CD4-positive, alpha-beta T cell treated with Interleukin-10 for 1 hour (primary cell): ENCODE measurements around the gene TCF4.
A peak's percentile ranks its signal among the peaks of the same experiment; 100 is the strongest.

ENCODE experiments used
- DNase-seq: peaks from one replicate; pipeline ENCODE4 v3.0.0-alpha.2; 2020

TCF4 gene

GRCh38 chr18:55430026-55430425 lies 158.0 kb downstream of the TCF4 start:
- no peak for DNase-seq

- DNase-seq: no peak
Observed at GRCh38 chr18:55427951-55428350, 160.0 kb downstream of the TCF4 start.

- no peak for DNase-seq
Observed at GRCh38 chr18:55425698-55426097, 162.3 kb downstream of the TCF4 start.

- no peak for DNase-seq
Observed at GRCh38 chr18:55422456-55423180, 165.4 kb downstream of the TCF4 start.

GRCh38 chr18:55421615-55422419 lies 166.2 kb downstream of the TCF4 start:
- no peak for DNase-seq

- DNase-seq: no peak
Observed at GRCh38 chr18:55421308-55421614, 166.7 kb downstream of the TCF4 start.

- no peak for DNase-seq
Observed at GRCh38 chr18:55420665-55421307, 167.2 kb downstream of the TCF4 start.

GRCh38 chr18:55419947-55420664 lies 167.9 kb downstream of the TCF4 start:
- no peak for DNase-seq

GRCh38 chr18:55419132-55419946 lies 168.7 kb downstream of the TCF4 start:
- no peak for DNase-seq

GRCh38 chr18:55418439-55418838 lies 169.6 kb downstream of the TCF4 start:
- DNase-seq: no peak

- DNase-seq: no peak
Observed at GRCh38 chr18:55416791-55417190, 171.2 kb downstream of the TCF4 start.

- peak; percentile 64 for DNase-seq
Observed at GRCh38 chr18:55415258-55415871, 172.6 kb downstream of the TCF4 start.

- DNase-seq: no peak
Observed at GRCh38 chr18:55414475-55414874, 173.5 kb downstream of the TCF4 start.

GRCh38 chr18:55413474-55413873 lies 174.5 kb downstream of the TCF4 start:
- DNase-seq: no peak

- no peak for DNase-seq
Observed at GRCh38 chr18:55407774-55408535, 180.0 kb downstream of the TCF4 start.

- DNase-seq: no peak
Observed at GRCh38 chr18:55407191-55407590, 180.8 kb downstream of the TCF4 start.

- no peak for DNase-seq
Observed at GRCh38 chr18:55406451-55406991, 181.5 kb downstream of the TCF4 start.

GRCh38 chr18:55405893-55406406 lies 182.0 kb downstream of the TCF4 start:
- no peak for DNase-seq

- DNase-seq: no peak
Observed at GRCh38 chr18:55405475-55405874, 182.5 kb downstream of the TCF4 start.

GRCh38 chr18:55404832-55405465 lies 183.0 kb downstream of the TCF4 start:
- no peak for DNase-seq
